GM21526 (cell line): ENCODE results near the gene APBA3.

Experiments
- ATAC-seq: cut with Tn5 transposase; IDR thresholded peaks from one replicate; pipeline ENCODE4 v1.9.1; 2021; ENCODE audit warnings: moderate library complexity; ENCODE audit not compliant: unreplicated experiment, low FRiP score

APBA3 gene

GRCh38 chr19:3753631-3754410 is 7.7 kb downstream of the APBA3 start:
- ATAC-seq, result no peak

- no peak for ATAC-seq
These were observed 9.0 kb downstream of the APBA3 start for GRCh38 chr19:3752492-3752891.

GRCh38 chr19:3751236-3751635 is 10.3 kb downstream of the APBA3 start:
- ATAC-seq, result no peak

GRCh38 chr19:3750211-3750610 is 11.3 kb downstream of the APBA3 start:
- ATAC-seq, result no peak

- no peak for ATAC-seq
These were observed 12.5 kb downstream of the APBA3 start for GRCh38 chr19:3748965-3749364.

GRCh38 chr19:3746371-3747056 is 15.0 kb downstream of the APBA3 start:
- ATAC-seq, result no peak

- ATAC-seq, result no peak
These were observed 16.0 kb downstream of the APBA3 start for GRCh38 chr19:3745363-3746045.

GRCh38 chr19:3743486-3743885 is 18.0 kb downstream of the APBA3 start:
- ATAC-seq, result no peak

GRCh38 chr19:3740431-3740830 is 21.1 kb downstream of the APBA3 start:
- no peak for ATAC-seq

- no peak for ATAC-seq
These were observed 22.8 kb downstream of the APBA3 start for GRCh38 chr19:3738477-3739220.

- ATAC-seq, result no peak
These were observed 23.8 kb downstream of the APBA3 start for GRCh38 chr19:3737487-3738205.

GRCh38 chr19:3736106-3736724 is 25.3 kb downstream of the APBA3 start:
- ATAC-seq, result no peak

- no peak for ATAC-seq
These were observed 27.2 kb downstream of the APBA3 start for GRCh38 chr19:3734310-3734600.

- ATAC-seq, result no peak
These were observed 27.8 kb downstream of the APBA3 start for GRCh38 chr19:3733549-3734309.

- no peak for ATAC-seq
These were observed 29.4 kb downstream of the APBA3 start for GRCh38 chr19:3732108-3732507.

GRCh38 chr19:3730457-3730958 is 31.0 kb downstream of the APBA3 start:
- no peak for ATAC-seq

GRCh38 chr19:3725640-3726310 is 35.7 kb downstream of the APBA3 start:
- ATAC-seq, result no peak

GRCh38 chr19:3725121-3725520 is 36.4 kb downstream of the APBA3 start:
- no peak for ATAC-seq

GRCh38 chr19:3723883-3724282 is 37.6 kb downstream of the APBA3 start:
- no peak for ATAC-seq
